HG03159 (cell line): Measurements from ENCODE around the gene USP30.
"Not testable (repeated sequence)": the region's sequence is repeated elsewhere in the genome, so short reads cannot be mapped to it uniquely, and the experiment has no call there.

Experiments used
- ATAC-seq: cut with Tn5 transposase; IDR thresholded peaks from one replicate; pipeline ENCODE4 v1.9.1; 2021; ENCODE audit warnings: mild to moderate bottlenecking, moderate library complexity; ENCODE audit not compliant: unreplicated experiment

Gene USP30

GRCh38 chr12:109052414-109053323 is at the start of gene USP30:
Gene USP30, plus strand, starts transcription at chr12:109052576. Its CDS starts 103 bp downstream, at chr12:109052679.
- peak; percentile 68 for ATAC-seq

DNA sequence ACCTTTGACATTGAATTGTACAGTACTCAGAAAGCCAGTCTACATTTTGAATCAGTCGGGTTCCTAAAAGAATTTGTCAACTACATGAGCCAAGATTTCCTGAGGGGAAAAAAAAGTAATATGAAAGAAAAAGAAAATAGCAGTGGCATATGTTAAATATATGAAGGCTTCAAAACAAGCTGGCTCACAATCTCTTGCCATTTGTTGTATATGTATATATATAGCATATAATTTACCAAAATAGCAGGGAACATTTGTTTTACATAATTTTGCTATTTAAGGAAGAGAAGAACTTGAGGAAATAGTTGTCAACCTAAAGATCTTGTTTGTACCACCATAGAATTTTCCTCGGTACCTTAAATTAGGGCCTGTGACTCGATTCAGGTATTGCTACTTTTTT is 48.4 kb upstream of the USP30 start:
- no peak for ATAC-seq

DNA sequence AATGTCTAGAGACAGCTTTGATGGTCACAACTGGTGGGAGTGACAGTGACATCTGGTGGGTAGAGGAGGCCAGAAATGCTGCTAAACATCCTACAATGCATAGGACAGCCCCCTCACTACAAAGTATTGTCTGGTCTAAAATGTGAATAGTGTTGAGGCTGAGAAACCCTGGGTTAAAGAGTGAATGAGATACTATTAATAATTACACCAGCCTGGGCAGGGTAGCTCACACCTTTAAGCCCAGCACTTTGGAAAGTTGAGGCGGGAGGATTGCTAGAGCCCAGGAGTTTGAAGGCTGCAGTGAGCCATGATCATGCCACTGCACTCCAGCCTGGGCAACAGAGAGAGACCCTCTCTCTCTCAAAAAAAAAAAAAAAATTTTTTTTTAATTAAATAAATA is 42.6 kb upstream of the USP30 start:
- no peak for ATAC-seq

- no peak for ATAC-seq
Observed at GRCh38 chr12:109010259-109010658, 42.1 kb upstream of the USP30 start.

GRCh38 chr12:109014984-109015765 is 37.2 kb upstream of the USP30 start:
- ATAC-seq = no peak

- ATAC-seq = no peak
Observed at GRCh38 chr12:109016016-109016415, 36.4 kb upstream of the USP30 start.

GRCh38 chr12:109016978-109017377 is 35.4 kb upstream of the USP30 start:
- ATAC-seq = no peak

GRCh38 chr12:109018296-109018695 is 34.1 kb upstream of the USP30 start:
- ATAC-seq = no peak

GRCh38 chr12:109020146-109020795 is 32.1 kb upstream of the USP30 start:
- no peak for ATAC-seq

DNA sequence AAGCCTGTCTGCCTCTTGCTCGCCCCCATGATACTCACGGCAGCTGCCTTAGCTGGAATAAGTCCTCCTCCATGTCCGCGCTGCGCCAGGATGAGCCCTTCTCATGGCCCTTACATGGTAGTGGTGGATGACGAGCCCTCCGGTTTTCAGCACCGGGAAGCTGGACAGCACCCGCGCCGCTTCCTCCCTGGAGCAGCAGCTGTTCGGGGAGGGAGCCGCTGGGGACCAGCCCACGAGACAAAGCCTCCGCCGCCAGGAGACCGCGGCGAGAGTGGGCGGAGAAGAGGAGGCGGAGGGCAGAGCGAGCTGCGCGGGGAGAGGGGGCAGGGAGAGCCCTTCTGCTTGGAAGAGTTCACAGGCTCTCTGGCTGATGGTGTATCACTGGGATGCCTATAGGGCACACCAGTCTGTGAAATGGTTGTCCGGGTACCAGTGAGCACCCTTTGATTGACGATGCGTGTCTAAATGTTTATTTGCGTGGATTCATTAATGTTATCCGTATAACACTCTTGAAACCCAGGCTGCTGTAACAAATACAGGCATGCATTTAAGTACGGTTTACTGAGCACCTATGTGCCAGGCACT is 31.5 kb upstream of the USP30 start, which contains the start of gene SVOP:
Gene SVOP (minus strand): TSS at position 273 of the 585 bp plus-strand sequence. CDS start 200 bp downstream, at position 73.
- no peak for ATAC-seq

GRCh38 chr12:109027767-109028166 is 24.6 kb upstream of the USP30 start:
- ATAC-seq = no peak

DNA sequence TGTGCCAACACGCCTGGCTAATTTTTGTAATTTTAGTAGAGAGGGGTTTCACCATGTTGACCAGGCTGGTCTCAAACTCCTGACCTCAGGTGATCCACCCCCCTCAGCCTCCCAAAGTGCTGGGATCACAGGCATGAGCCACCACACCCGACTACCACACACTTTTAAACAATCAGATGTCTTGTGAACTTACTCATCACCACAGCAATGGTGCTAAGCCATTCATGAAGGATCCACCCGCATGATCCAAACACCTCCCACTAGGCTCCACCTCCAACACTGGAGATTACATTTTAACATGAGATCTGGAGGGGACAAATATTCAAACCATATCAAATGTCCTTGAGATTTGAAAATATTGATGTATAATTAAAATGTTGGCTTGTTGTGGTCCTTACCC is 23.8 kb upstream of the USP30 start:
- ATAC-seq = not testable (repeated sequence)

GRCh38 chr12:109029411-109029810 is 23.0 kb upstream of the USP30 start:
- no peak for ATAC-seq

DNA sequence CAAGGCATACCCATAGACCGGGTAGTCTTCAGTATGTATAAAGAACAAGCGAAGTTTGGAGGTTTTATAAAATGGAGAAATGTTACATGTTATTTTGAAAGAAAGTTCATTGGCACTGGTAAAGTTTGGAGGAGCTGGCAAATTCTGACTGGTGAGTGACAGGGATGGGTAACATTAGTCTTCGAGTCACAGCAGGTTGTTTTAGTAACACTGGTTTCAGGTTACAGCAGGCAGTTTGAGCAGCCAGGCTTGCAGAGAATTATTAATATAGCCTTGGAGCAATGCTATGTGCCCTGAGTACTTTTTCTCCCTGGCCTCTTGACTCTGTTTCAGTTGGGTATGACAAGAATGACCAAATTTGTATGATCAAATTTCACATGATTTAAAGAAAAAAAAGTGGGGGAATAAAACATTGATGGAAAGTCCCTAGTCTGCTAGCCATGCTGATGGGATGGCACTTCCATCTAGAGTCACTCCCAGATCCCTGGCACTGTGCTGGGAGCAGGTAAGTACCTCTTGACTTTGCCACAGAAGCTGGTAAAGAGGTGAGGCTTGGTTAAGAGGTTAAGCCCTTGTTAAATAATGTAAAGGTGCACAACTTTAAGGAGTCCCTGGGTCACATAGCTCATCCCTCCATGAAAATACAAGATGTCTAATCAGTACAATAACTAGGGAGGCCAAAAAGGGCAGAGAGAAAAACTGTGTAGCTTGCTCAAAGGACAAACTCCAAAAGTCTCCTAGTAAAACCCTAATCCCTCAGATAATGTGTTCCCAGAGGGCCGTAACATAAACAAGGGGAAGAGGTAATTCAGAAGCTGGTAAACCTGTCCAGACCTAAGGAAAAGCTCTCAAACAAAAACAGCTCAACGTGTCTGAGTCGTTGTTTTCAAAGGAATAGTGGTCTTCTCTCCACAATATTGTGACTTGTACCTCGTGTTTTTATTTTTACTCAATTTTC is 18.9 kb upstream of the USP30 start:
- no peak for ATAC-seq

- no peak for ATAC-seq
Observed at GRCh38 chr12:109036975-109037374, 15.4 kb upstream of the USP30 start.

- ATAC-seq = no peak
Observed at GRCh38 chr12:109044241-109044640, 8.1 kb upstream of the USP30 start.

GRCh38 chr12:109047081-109047805 is 5.1 kb upstream of the USP30 start:
- ATAC-seq = no peak

- not testable (repeated sequence) for ATAC-seq
Observed at GRCh38 chr12:109048706-109049105, 3.7 kb upstream of the USP30 start.

- ATAC-seq = not testable (repeated sequence)
Observed at GRCh38 chr12:109049794-109050193, 2.6 kb upstream of the USP30 start.
